Uterus (tissue), 2 donors: ENCODE measurements around the gene SFTPB.

Experiments used
- POLR2A ChIP-seq, 2 donors: fragments of 450-650 bp; IDR thresholded peaks; one replicate each; pipeline ENCODE4 v1.6.1; 2016; ENCODE audit warnings: antibody characterized with exemption in 2 of 2, mild to moderate bottlenecking in 1 of 2, moderate library complexity in 1 of 2
- TF ChIP-seq, protein P1 (sequence below), 4 experiments: fragments of 200-600 bp in 2 of 4; fragments of 450-650 bp in 2 of 4; sonication (generic) in 2 of 4; IDR thresholded peaks; one replicate each; pipeline ENCODE4 v1.5.1; 2016 to 2019; ENCODE audit warnings: antibody characterized with exemption in 4 of 4, mild to moderate bottlenecking in 2 of 4, moderate library complexity in 1 of 4

DNA sequence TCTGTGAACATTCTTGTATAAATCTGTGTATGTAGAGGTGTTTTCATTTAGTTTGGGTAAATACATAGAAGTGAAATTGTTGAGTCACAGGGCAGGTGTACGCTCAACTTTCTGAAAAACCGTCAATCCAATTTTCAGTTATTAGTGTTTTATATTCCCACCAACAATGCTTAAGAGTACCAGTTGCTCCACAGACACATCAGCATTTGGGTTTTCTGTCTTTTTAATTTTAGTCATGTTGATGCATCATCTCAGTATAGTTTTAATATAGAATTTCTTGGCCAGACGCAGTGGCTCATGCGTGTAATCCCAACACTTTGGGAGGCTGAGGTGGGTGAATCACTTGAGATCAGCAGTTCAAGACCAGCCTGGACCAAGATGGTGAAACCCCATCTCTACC, 22.9 kb upstream of the SFTPB start:
- TF ChIP-seq, protein P1, sequence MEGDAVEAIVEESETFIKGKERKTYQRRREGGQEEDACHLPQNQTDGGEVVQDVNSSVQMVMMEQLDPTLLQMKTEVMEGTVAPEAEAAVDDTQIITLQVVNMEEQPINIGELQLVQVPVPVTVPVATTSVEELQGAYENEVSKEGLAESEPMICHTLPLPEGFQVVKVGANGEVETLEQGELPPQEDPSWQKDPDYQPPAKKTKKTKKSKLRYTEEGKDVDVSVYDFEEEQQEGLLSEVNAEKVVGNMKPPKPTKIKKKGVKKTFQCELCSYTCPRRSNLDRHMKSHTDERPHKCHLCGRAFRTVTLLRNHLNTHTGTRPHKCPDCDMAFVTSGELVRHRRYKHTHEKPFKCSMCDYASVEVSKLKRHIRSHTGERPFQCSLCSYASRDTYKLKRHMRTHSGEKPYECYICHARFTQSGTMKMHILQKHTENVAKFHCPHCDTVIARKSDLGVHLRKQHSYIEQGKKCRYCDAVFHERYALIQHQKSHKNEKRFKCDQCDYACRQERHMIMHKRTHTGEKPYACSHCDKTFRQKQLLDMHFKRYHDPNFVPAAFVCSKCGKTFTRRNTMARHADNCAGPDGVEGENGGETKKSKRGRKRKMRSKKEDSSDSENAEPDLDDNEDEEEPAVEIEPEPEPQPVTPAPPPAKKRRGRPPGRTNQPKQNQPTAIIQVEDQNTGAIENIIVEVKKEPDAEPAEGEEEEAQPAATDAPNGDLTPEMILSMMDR (IDR thresholded peaks at IDR 0.05): no peak
- no peak for TF ChIP-seq POLR2A (IDR thresholded peaks at IDR 0.05)
